ENCODE results near the gene PACRG.

Gene PACRG

GRCh38 chr6:162697872-162698403 is 29.8 kb upstream of the PACRG start:
- H3K4me3 ChIP-seq (ENCODE audit: low read depth, low read length): no peak overlapping the region
- no peak for DNase-seq (ENCODE audit: low read depth)
- TF ChIP-seq POLR2A (IDR thresholded peaks at IDR 0.05; ENCODE audit: extremely low read depth, insufficient read length): no peak
- TF ChIP-seq MYC (IDR thresholded peaks at IDR 0.05; ENCODE audit: low read depth, low read length): no peak
- TF ChIP-seq CTCF (IDR thresholded peaks at IDR 0.05; ENCODE audit: low read depth, low read length): no peak
- TF ChIP-seq MAX (IDR thresholded peaks at IDR 0.05; ENCODE audit: low read depth, low read length): no peak

- no peak for TF ChIP-seq MAX (IDR thresholded peaks at IDR 0.05; ENCODE audit: low read depth, low read length)
- no peak for TF ChIP-seq POLR2A (IDR thresholded peaks at IDR 0.05; ENCODE audit: extremely low read depth, insufficient read length)
- no peak for TF ChIP-seq MYC (IDR thresholded peaks at IDR 0.05; ENCODE audit: low read depth, low read length)
- no peak for TF ChIP-seq CTCF (IDR thresholded peaks at IDR 0.05; ENCODE audit: low read depth, low read length)
- no peak overlapping the region for H3K4me3 ChIP-seq (ENCODE audit: low read depth, low read length)
- no peak for DNase-seq (ENCODE audit: low read depth)
These were observed 29.3 kb upstream of the PACRG start for GRCh38 chr6:162698440-162698839.

- DNase-seq (ENCODE audit: low read depth): peak; percentile 7
- H3K4me3 ChIP-seq (ENCODE audit: low read depth, low read length): no peak overlapping the region
- TF ChIP-seq MYC (IDR thresholded peaks at IDR 0.05; ENCODE audit: low read depth, low read length): no peak
- TF ChIP-seq CTCF (IDR thresholded peaks at IDR 0.05; ENCODE audit: low read depth, low read length): no peak
- TF ChIP-seq POLR2A (IDR thresholded peaks at IDR 0.05; ENCODE audit: extremely low read depth, insufficient read length): no peak
- TF ChIP-seq MAX (IDR thresholded peaks at IDR 0.05; ENCODE audit: low read depth, low read length): no peak
These were observed 27.8 kb upstream of the PACRG start for GRCh38 chr6:162699961-162700360.

- no peak overlapping the region for H3K4me3 ChIP-seq (ENCODE audit: low read depth, low read length)
- DNase-seq (ENCODE audit: low read depth): no peak
- TF ChIP-seq MAX (IDR thresholded peaks at IDR 0.05; ENCODE audit: low read depth, low read length) (no peak), POLR2A (IDR thresholded peaks at IDR 0.05; ENCODE audit: extremely low read depth, insufficient read length) (no peak), CTCF (IDR thresholded peaks at IDR 0.05; ENCODE audit: low read depth, low read length) (no peak), MYC (IDR thresholded peaks at IDR 0.05; ENCODE audit: low read depth, low read length) (no peak)
These were observed 26.8 kb upstream of the PACRG start for GRCh38 chr6:162700966-162701365.

GRCh38 chr6:162701551-162701950 is 26.2 kb upstream of the PACRG start:
- no peak overlapping the region for H3K4me3 ChIP-seq (ENCODE audit: low read depth, low read length)
- DNase-seq (ENCODE audit: low read depth): no peak
- TF ChIP-seq MYC (IDR thresholded peaks at IDR 0.05; ENCODE audit: low read depth, low read length) (no peak), POLR2A (IDR thresholded peaks at IDR 0.05; ENCODE audit: extremely low read depth, insufficient read length) (no peak), MAX (IDR thresholded peaks at IDR 0.05; ENCODE audit: low read depth, low read length) (no peak), CTCF (IDR thresholded peaks at IDR 0.05; ENCODE audit: low read depth, low read length) (no peak)

All from NB4 (cell line).